Measurements from ENCODE around the gene MVB12B.

DNA sequence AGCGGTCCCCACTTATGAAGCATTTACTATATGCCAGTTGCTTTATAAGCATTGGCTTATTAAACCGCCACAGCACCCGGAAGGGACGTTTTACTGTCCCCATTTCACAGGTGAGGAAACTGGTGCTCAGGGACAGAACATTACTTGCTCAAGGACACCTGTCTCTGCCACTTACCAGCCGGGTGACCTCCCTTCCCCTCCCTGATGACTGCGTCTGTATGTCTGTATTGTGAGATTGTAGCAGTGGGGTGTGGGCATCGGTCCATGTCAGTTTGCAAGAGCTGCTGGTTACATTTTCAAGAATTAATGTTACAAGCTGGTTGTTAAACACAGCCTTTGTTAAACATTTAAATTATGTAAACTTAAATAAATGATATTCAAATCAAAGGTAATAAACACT is 209.5 kb downstream of the MVB12B start:
- TF ChIP-seq, protein P1, sequence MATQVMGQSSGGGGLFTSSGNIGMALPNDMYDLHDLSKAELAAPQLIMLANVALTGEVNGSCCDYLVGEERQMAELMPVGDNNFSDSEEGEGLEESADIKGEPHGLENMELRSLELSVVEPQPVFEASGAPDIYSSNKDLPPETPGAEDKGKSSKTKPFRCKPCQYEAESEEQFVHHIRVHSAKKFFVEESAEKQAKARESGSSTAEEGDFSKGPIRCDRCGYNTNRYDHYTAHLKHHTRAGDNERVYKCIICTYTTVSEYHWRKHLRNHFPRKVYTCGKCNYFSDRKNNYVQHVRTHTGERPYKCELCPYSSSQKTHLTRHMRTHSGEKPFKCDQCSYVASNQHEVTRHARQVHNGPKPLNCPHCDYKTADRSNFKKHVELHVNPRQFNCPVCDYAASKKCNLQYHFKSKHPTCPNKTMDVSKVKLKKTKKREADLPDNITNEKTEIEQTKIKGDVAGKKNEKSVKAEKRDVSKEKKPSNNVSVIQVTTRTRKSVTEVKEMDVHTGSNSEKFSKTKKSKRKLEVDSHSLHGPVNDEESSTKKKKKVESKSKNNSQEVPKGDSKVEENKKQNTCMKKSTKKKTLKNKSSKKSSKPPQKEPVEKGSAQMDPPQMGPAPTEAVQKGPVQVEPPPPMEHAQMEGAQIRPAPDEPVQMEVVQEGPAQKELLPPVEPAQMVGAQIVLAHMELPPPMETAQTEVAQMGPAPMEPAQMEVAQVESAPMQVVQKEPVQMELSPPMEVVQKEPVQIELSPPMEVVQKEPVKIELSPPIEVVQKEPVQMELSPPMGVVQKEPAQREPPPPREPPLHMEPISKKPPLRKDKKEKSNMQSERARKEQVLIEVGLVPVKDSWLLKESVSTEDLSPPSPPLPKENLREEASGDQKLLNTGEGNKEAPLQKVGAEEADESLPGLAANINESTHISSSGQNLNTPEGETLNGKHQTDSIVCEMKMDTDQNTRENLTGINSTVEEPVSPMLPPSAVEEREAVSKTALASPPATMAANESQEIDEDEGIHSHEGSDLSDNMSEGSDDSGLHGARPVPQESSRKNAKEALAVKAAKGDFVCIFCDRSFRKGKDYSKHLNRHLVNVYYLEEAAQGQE (IDR thresholded peaks at IDR 0.05; ENCODE audit: low read depth): no peak
- no peak for TF ChIP-seq MAX (IDR thresholded peaks at IDR 0.05)
- no peak for TF ChIP-seq EP300 (IDR thresholded peaks at IDR 0.05; ENCODE audit: borderline replicate concordance)
- no peak for TF ChIP-seq RAD21 (IDR thresholded peaks at IDR 0.05; ENCODE audit: low read depth)
- TF ChIP-seq NFIC (IDR thresholded peaks at IDR 0.05): no peak
- no peak for TF ChIP-seq FOXM1 (IDR thresholded peaks at IDR 0.05; ENCODE audit: borderline replicate concordance, low read depth)
- TF ChIP-seq CEBPB (IDR thresholded peaks at IDR 0.05): no peak
- TF ChIP-seq ZBTB7A (IDR thresholded peaks at IDR 0.05; ENCODE audit: low read depth): no peak
- TF ChIP-seq EGR1 (IDR thresholded peaks at IDR 0.05): no peak
- TF ChIP-seq, protein P2, sequence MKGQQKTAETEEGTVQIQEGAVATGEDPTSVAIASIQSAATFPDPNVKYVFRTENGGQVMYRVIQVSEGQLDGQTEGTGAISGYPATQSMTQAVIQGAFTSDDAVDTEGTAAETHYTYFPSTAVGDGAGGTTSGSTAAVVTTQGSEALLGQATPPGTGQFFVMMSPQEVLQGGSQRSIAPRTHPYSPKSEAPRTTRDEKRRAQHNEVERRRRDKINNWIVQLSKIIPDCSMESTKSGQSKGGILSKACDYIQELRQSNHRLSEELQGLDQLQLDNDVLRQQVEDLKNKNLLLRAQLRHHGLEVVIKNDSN (IDR thresholded peaks at IDR 0.05): no peak

Measured in Ishikawa (cell line).